ENCODE data around the gene KLK14.

The KLK14 gene

GRCh38 chr19:51082611-51083010 lies at the start of gene KLK14:
TSS of gene KLK14 (minus strand) at chr19:51082887. CDS start at chr19:51082614, 273 bp downstream.
- no peak within 1 kb of the TSS for H3K4me3 ChIP-seq (ENCODE audit: low read depth, low read length)
- no peak for DNase-seq (ENCODE audit: low read depth)
- no peak for TF ChIP-seq CTCF (IDR thresholded peaks at IDR 0.05; ENCODE audit: control insufficient read depth, extremely low read depth, insufficient read depth)

- no peak for TF ChIP-seq CTCF (IDR thresholded peaks at IDR 0.05; ENCODE audit: control insufficient read depth, extremely low read depth, insufficient read depth)
- no peak for DNase-seq (ENCODE audit: low read depth)
- no peak overlapping the region for H3K4me3 ChIP-seq (ENCODE audit: low read depth, low read length)
These were observed 49.3 kb upstream of the KLK14 start for GRCh38 chr19:51131780-51132680.

- no peak overlapping the region for H3K4me3 ChIP-seq (ENCODE audit: low read depth, low read length)
- DNase-seq (ENCODE audit: low read depth) = no peak
- TF ChIP-seq CTCF (IDR thresholded peaks at IDR 0.05; ENCODE audit: control insufficient read depth, extremely low read depth, insufficient read depth) = no peak
These were observed 47.0 kb upstream of the KLK14 start for GRCh38 chr19:51129716-51130115.

GRCh38 chr19:51128227-51128626 lies 45.5 kb upstream of the KLK14 start:
- no peak for TF ChIP-seq CTCF (IDR thresholded peaks at IDR 0.05; ENCODE audit: control insufficient read depth, extremely low read depth, insufficient read depth)
- no peak overlapping the region for H3K4me3 ChIP-seq (ENCODE audit: low read depth, low read length)
- DNase-seq (ENCODE audit: low read depth) = no peak

- no peak for TF ChIP-seq CTCF (IDR thresholded peaks at IDR 0.05; ENCODE audit: control insufficient read depth, extremely low read depth, insufficient read depth)
- H3K4me3 ChIP-seq (ENCODE audit: low read depth, low read length) = no peak overlapping the region
- no peak for DNase-seq (ENCODE audit: low read depth)
These were observed 45.1 kb upstream of the KLK14 start for GRCh38 chr19:51127755-51128154.

GRCh38 chr19:51127032-51127431 lies 44.3 kb upstream of the KLK14 start:
- no peak for TF ChIP-seq CTCF (IDR thresholded peaks at IDR 0.05; ENCODE audit: control insufficient read depth, extremely low read depth, insufficient read depth)
- no peak for DNase-seq (ENCODE audit: low read depth)
- no peak overlapping the region for H3K4me3 ChIP-seq (ENCODE audit: low read depth, low read length)

Measured in LNCaP clone FGC (cell line).